SK-N-SH (cell line): ENCODE results near the gene B4GALT1. TPM values are rescaled to one million over a fixed set of nuclear protein-coding genes. Genes with fewer than 3 reads are reported as not detected.

Source experiments
- CTCF ChIA-PET: fragments of 300-600, 350-600 bp; formaldehyde crosslinking; extraction: SDS; loops from one replicate; lab custom pipeline; 2021; lab: Yijun Ruan, JAX
- POLR2A ChIA-PET: fragments of 350-600 bp; sonication (Branson Sonifier 250); formaldehyde crosslinking; extraction: SDS; loops from one replicate; lab custom pipeline; 2020; ENCODE audit warnings: antibody characterized with exemption, inconsistent platforms; lab: Yijun Ruan, JAX
- DNase-seq: peaks from one replicate; pipeline ENCODE4 v3.0.0; 2012
- H2AFZ ChIP-seq: fragments of 200-600 bp; sonication (generic); 2 replicates; pipeline ENCODE4 v1.8.1; 2016; ENCODE audit warnings: antibody characterized with exemption, mild to moderate bottlenecking, low read depth
- H3F3A ChIP-seq: fragments of 200-600 bp; sonication (generic); replicated peaks from 2 replicates; pipeline ENCODE3; 2016; ENCODE audit warnings: antibody characterized with exemption, mild to moderate bottlenecking; ENCODE audit not compliant: insufficient read depth
- H3K27ac ChIP-seq, 2 experiments: fragments of 200-500 bp in 1 of 2; fragments of 200-600 bp in 1 of 2; sonication (Bioruptor generic) in 1 of 2; sonication (generic), shearing (Covaris generic) in 1 of 2; 2 replicates each; pipeline versions ENCODE4 v1.5.1 to v1.6.1; 2014 to 2016; ENCODE audit warnings: low read depth in 2 of 2, inconsistent platforms in 1 of 2, low read length in 1 of 2, mild to moderate bottlenecking in 1 of 2, mixed read lengths in 1 of 2
- H3K27me3 ChIP-seq: fragments of 200-600 bp; sonication (generic), shearing (Covaris generic); 2 replicates; pipeline ENCODE4 v1.6.1; 2016; ENCODE audit warnings: mixed run types; ENCODE audit not compliant: insufficient read depth
- H3K36me3 ChIP-seq, 2 experiments: fragments of 200-500 bp in 1 of 2; fragments of 200-600 bp in 1 of 2; sonication (Bioruptor generic) in 1 of 2; sonication (generic) in 1 of 2; replicated peaks in 1 of 2; 2 replicates each; pipeline versions ENCODE3 to v1.5.1; 2014 to 2016; ENCODE audit warnings: low read length in 1 of 2, mild to moderate bottlenecking in 1 of 2; ENCODE audit not compliant: insufficient read depth in 2 of 2, control insufficient read depth in 1 of 2
- H3K4me1 ChIP-seq, 2 experiments: fragments of 200-500 bp in 1 of 2; fragments of 200-600 bp in 1 of 2; sonication (Bioruptor generic) in 1 of 2; sonication (generic), shearing (Covaris generic) in 1 of 2; 2 replicates each; pipeline versions ENCODE4 v1.5.1 to v1.6.1; 2014 to 2016; ENCODE audit warnings: low read depth in 1 of 2, low read length in 1 of 2, mixed run types in 1 of 2; ENCODE audit not compliant: insufficient read depth in 2 of 2, control insufficient read depth in 1 of 2
- H3K4me2 ChIP-seq: fragments of 200-600 bp; sonication (generic), shearing (Covaris generic); 2 replicates; pipeline ENCODE4 v1.6.1; 2017; ENCODE audit warnings: mixed run types
- H3K4me3 ChIP-seq, 2 experiments: fragments of 200-500 bp in 1 of 2; fragments of 200-600 bp in 1 of 2; sonication (Bioruptor generic) in 1 of 2; sonication (generic), shearing (Covaris generic) in 1 of 2; 2 replicates each; pipeline versions ENCODE4 v1.5.1 to v1.8.1; 2014 to 2016; ENCODE audit warnings: low read depth in 2 of 2, inconsistent platforms in 1 of 2, low read length in 1 of 2, mild to moderate bottlenecking in 1 of 2, mixed read lengths in 1 of 2, moderate library complexity in 1 of 2
- H3K79me2 ChIP-seq: fragments of 200-600 bp; sonication (generic); 2 replicates; pipeline ENCODE4 v1.8.1; 2017; ENCODE audit warnings: mild to moderate bottlenecking; ENCODE audit not compliant: insufficient read depth
- H3K9ac ChIP-seq: fragments of 200-600 bp; sonication (generic); 2 replicates; pipeline ENCODE4 v1.6.1; 2017; ENCODE audit warnings: mixed run types
- H3K9me2 ChIP-seq: fragments of 200-600 bp; sonication (generic); 2 replicates; pipeline ENCODE4 v1.6.1; 2017; ENCODE audit warnings: mixed run types
- H3K9me3 ChIP-seq: fragments of 200-600 bp; sonication (generic); 2 replicates; pipeline ENCODE4 v1.6.1; 2017; ENCODE audit warnings: mixed run types, mild to moderate bottlenecking, moderate library complexity
- H4K20me1 ChIP-seq: fragments of 200-600 bp; sonication (generic); 2 replicates; pipeline ENCODE4 v1.6.1; 2017; ENCODE audit warnings: mild to moderate bottlenecking, mixed run types; ENCODE audit not compliant: insufficient read depth
- ELF1 ChIP-seq: IDR thresholded peaks from 2 replicates; pipeline ENCODE4 v1.4.0; 2012
- EP300 ChIP-seq, 2 experiments: IDR thresholded peaks; 2 replicates each; pipeline versions ENCODE4 v1.4.0 to v1.6.1; 2012; ENCODE audit warnings: borderline replicate concordance in 1 of 2, low read depth in 1 of 2, low read length in 1 of 2
- EZH2phosphoT487 ChIP-seq: fragments of 200-600 bp; sonication (generic); IDR thresholded peaks from 2 replicates; pipeline ENCODE4 v1.6.1; 2017; ENCODE audit warnings: low read depth, mixed run types, mild to moderate bottlenecking, antibody characterized with exemption, moderate library complexity, borderline replicate concordance
- FOSL2 ChIP-seq: IDR thresholded peaks from 2 replicates; pipeline ENCODE4 v1.4.0; 2012; ENCODE audit warnings: low read depth, mild to moderate bottlenecking, moderate library complexity, borderline replicate concordance
- JUND ChIP-seq: IDR thresholded peaks from 2 replicates; pipeline ENCODE4 v1.4.0; 2012
- MAX ChIP-seq: IDR thresholded peaks from 2 replicates; pipeline ENCODE4 v1.4.0; 2012; ENCODE audit warnings: low read depth
- MEF2A ChIP-seq: IDR thresholded peaks from 2 replicates; pipeline ENCODE4 v1.4.0; 2012; ENCODE audit warnings: low read depth, borderline replicate concordance
- NFIC ChIP-seq: IDR thresholded peaks from 2 replicates; pipeline ENCODE4 v1.4.0; 2012; ENCODE audit warnings: borderline replicate concordance
- NRF1 ChIP-seq: IDR thresholded peaks from 2 replicates; pipeline ENCODE4 v1.6.1; 2012; ENCODE audit warnings: low read depth, mild to moderate bottlenecking, low read length
- POLR2AphosphoS5 ChIP-seq: IDR thresholded peaks from 2 replicates; pipeline ENCODE4 v1.6.1; 2012; ENCODE audit warnings: low read depth, low read length
- RCOR1 ChIP-seq: fragments of 150-350 bp; IDR thresholded peaks from 2 replicates; pipeline ENCODE4 v1.6.1; 2017; ENCODE audit warnings: antibody characterized with exemption, low read length
- RFX5 ChIP-seq: IDR thresholded peaks from 2 replicates; pipeline ENCODE4 v1.6.1; 2012; ENCODE audit warnings: mild to moderate bottlenecking, improper control_type of control experiment, low read length
- RXRA ChIP-seq: IDR thresholded peaks from 2 replicates; pipeline ENCODE4 v1.4.0; 2012; ENCODE audit warnings: low read depth, mild to moderate bottlenecking, borderline replicate concordance
- TEAD4 ChIP-seq: IDR thresholded peaks from 2 replicates; pipeline ENCODE4 v1.4.0; 2012; ENCODE audit warnings: mild to moderate bottlenecking, borderline replicate concordance; ENCODE audit not compliant: insufficient read depth
- ZBTB33 ChIP-seq: IDR thresholded peaks from 2 replicates; pipeline ENCODE4 v1.4.0; 2012; ENCODE audit warnings: low read depth, borderline replicate concordance
- WGBS: methylation state at CpG from one replicate; pipeline ENCODE4 v1.1.6; 2017; ENCODE audit warnings: low lambda C conversion rate; 5-methylcytosine and 5-hydroxymethylcytosine counted together
- polyA plus RNA-seq, 3 experiments: library from polyadenylated mRNA; depleted of rRNA; stranded (reverse); fragments of >200 nt; gene quantifications; 2 replicates each; pipeline ENCODE4 v1.2.3, GENCODE V29; 2012
- TF ChIP-seq, protein P1 (sequence below): fragments of 200-600 bp; sonication (generic); IDR thresholded peaks from 2 replicates; pipeline ENCODE4 v1.6.1; 2017; ENCODE audit warnings: antibody characterized with exemption, mild to moderate bottlenecking, moderate library complexity
- TF ChIP-seq, protein P2 (sequence below): fragments of 150-350 bp; IDR thresholded peaks from 2 replicates; pipeline ENCODE4 v1.6.1; 2016; ENCODE audit warnings: mild to moderate bottlenecking, low read depth, low read length
- TF ChIP-seq, protein P3 (sequence below): IDR thresholded peaks from 2 replicates; pipeline ENCODE4 v1.6.1; 2012; ENCODE audit warnings: mild to moderate bottlenecking, low read depth, low read length, moderate library complexity

Gene B4GALT1
- polyA plus RNA-seq, 1 of the 3 experiments (the other 2 are of a cell fraction) = 36.2 TPM

DNA sequence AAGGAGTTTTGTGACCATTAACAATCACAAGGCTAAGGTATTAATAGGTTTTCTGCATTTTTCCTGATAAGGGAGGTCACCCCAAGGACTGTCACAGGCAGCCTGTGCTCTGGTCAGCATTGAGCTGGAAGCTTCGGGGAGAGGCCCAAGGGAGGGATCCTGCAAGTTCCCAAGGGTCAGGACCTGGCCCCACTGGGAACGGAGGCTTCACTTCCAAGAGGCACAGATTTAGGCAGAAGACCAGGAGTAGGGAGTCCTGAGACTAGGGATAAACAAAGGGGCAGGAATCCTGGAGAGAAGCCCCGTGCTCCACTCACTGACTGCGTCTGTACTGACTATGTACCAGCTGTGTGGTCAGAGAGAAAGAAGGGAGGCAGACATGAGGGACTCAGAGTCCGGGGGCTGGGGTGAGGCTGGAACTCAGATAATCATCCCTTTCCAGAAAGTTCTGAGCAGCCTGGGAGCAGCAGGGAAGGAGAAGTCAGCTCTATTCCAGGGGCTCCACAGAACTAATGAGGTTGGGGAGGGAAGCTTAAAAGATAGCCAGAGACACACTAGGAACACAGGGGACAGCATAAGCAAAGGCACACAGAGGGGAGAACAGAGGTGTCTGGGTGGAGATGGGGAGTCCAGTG, 37.8 kb downstream of the B4GALT1 start:
- Histone ChIP-seq H3K9me2 (no peaks in the 10 kb centered on the region), H3K79me2 (peaks cover 40% of the 10 kb centered on the region), H3K36me3 (peaks cover 16 to 45% of the 10 kb centered on the region in 2 experiments), H3K4me2 (no peak overlapping the region), H4K20me1 (peaks cover 9% of the 10 kb centered on the region; the same call in 1 of the 2 replicates), H3K4me1 (no peaks in the 10 kb centered on the region; a peak in 2 of 4 replicates), H3K27ac (no peak overlapping the region), H3F3A (peaks cover 15% of the 10 kb centered on the region), H3K9ac (no peak overlapping the region), H3K9me3 (no peaks in the 10 kb centered on the region), H3K4me3 (no peak overlapping the region), H3K27me3 (no peaks in the 10 kb centered on the region), H2AFZ (no peak overlapping the region)
- 88% methylated on average over 5 of the region's 5 CpGs for WGBS
- POLR2A ChIA-PET = no interaction called here
- DNase-seq = no peak
- CTCF ChIA-PET = no interaction called here
- TF ChIP-seq EP300 (IDR thresholded peaks at IDR 0.05; ENCODE audit: borderline replicate concordance in 1 of 2, low read depth in 1 of 2, low read length in 1 of 2) (no peak), JUND (no peak), MEF2A (no peak), NFIC (no peak), RCOR1 (no peak), NRF1 (no peak), POLR2AphosphoS5 (no peak), FOSL2 (no peak), TEAD4 (no peak), RXRA (no peak), ELF1 (no peak), EZH2phosphoT487 (no peak), ZBTB33 (no peak), MAX (no peak), RFX5 (no peak)
- TF ChIP-seq, protein P1, sequence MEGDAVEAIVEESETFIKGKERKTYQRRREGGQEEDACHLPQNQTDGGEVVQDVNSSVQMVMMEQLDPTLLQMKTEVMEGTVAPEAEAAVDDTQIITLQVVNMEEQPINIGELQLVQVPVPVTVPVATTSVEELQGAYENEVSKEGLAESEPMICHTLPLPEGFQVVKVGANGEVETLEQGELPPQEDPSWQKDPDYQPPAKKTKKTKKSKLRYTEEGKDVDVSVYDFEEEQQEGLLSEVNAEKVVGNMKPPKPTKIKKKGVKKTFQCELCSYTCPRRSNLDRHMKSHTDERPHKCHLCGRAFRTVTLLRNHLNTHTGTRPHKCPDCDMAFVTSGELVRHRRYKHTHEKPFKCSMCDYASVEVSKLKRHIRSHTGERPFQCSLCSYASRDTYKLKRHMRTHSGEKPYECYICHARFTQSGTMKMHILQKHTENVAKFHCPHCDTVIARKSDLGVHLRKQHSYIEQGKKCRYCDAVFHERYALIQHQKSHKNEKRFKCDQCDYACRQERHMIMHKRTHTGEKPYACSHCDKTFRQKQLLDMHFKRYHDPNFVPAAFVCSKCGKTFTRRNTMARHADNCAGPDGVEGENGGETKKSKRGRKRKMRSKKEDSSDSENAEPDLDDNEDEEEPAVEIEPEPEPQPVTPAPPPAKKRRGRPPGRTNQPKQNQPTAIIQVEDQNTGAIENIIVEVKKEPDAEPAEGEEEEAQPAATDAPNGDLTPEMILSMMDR = no peak
- TF ChIP-seq, protein P2, sequence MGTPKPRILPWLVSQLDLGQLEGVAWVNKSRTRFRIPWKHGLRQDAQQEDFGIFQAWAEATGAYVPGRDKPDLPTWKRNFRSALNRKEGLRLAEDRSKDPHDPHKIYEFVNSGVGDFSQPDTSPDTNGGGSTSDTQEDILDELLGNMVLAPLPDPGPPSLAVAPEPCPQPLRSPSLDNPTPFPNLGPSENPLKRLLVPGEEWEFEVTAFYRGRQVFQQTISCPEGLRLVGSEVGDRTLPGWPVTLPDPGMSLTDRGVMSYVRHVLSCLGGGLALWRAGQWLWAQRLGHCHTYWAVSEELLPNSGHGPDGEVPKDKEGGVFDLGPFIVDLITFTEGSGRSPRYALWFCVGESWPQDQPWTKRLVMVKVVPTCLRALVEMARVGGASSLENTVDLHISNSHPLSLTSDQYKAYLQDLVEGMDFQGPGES = no peak
- TF ChIP-seq, protein P3, sequence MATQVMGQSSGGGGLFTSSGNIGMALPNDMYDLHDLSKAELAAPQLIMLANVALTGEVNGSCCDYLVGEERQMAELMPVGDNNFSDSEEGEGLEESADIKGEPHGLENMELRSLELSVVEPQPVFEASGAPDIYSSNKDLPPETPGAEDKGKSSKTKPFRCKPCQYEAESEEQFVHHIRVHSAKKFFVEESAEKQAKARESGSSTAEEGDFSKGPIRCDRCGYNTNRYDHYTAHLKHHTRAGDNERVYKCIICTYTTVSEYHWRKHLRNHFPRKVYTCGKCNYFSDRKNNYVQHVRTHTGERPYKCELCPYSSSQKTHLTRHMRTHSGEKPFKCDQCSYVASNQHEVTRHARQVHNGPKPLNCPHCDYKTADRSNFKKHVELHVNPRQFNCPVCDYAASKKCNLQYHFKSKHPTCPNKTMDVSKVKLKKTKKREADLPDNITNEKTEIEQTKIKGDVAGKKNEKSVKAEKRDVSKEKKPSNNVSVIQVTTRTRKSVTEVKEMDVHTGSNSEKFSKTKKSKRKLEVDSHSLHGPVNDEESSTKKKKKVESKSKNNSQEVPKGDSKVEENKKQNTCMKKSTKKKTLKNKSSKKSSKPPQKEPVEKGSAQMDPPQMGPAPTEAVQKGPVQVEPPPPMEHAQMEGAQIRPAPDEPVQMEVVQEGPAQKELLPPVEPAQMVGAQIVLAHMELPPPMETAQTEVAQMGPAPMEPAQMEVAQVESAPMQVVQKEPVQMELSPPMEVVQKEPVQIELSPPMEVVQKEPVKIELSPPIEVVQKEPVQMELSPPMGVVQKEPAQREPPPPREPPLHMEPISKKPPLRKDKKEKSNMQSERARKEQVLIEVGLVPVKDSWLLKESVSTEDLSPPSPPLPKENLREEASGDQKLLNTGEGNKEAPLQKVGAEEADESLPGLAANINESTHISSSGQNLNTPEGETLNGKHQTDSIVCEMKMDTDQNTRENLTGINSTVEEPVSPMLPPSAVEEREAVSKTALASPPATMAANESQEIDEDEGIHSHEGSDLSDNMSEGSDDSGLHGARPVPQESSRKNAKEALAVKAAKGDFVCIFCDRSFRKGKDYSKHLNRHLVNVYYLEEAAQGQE = no peak
- TF ChIP-seq, all 33 proteins: peak for 0
